ENCODE results near the gene GFOD1. TPM values are rescaled to one million over a fixed set of nuclear protein-coding genes. Genes with fewer than 3 reads are reported as not detected.

The GFOD1 gene
- total RNA-seq, 1 donor from 2014 or later = 32.2 TPM

GRCh38 chr6:13412639-13413465 is 74.5 kb downstream of the GFOD1 start:
- FAIRE-seq = no peak
- DNase-seq (ENCODE audit: low spot score in 2 of 2) = no peak

- DNase-seq (ENCODE audit: low spot score in 2 of 2) = no peak
- no peak for FAIRE-seq
Observed at GRCh38 chr6:13412211-13412610, 75.2 kb downstream of the GFOD1 start.

DNA sequence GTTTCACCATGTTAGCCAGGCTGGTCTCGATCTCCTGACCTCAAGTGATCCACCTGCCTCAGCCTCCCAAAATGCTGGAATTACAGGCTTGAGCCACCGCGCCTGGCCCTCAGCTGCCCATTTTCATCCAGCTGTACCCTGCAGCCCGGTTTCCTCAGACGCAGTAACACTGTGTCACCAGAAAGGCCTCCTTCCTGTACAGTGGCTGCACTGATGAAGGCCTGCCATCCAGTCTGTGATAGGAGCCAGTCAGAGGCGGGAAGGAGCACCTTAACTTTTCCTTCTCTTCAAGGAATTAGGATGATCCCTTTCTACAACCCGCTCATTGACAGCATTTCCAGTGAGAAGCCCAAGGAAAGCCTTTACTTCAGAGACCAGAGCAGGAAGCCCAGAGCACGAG is 75.9 kb downstream of the GFOD1 start:
- no peak for DNase-seq (ENCODE audit: low spot score in 2 of 2)
- FAIRE-seq = no peak

DNA sequence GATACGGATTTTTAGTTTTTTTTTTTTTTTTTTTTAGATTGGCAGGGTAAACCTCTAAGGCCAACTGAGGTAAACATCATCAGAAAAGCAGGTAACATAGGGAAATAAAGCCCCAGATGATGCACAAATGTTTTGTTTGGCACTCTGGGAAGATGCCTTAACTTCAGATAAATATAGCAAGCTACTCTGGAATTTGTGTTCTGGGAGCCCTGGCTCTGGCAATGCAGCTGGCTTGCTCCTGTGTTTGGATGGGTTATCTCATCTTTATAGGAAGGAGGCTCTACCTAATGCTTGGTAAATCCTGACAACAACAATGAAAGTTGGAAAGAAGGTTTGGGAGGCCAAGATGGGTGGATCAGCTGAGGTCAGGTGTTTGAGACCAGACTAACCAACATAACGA is 77.4 kb downstream of the GFOD1 start:
- no peak for DNase-seq (ENCODE audit: low spot score in 2 of 2)
- FAIRE-seq = no peak

- no peak for DNase-seq (ENCODE audit: low spot score in 2 of 2)
- no peak for FAIRE-seq
Observed at GRCh38 chr6:13407709-13408695, 79.4 kb downstream of the GFOD1 start.

- DNase-seq (ENCODE audit: low spot score in 2 of 2) (no peak), FAIRE-seq (no peak)
Observed at GRCh38 chr6:13407368-13407708, 80.1 kb downstream of the GFOD1 start.

- FAIRE-seq = no peak
Observed at GRCh38 chr6:13406781-13407180, 80.6 kb downstream of the GFOD1 start.

DNA sequence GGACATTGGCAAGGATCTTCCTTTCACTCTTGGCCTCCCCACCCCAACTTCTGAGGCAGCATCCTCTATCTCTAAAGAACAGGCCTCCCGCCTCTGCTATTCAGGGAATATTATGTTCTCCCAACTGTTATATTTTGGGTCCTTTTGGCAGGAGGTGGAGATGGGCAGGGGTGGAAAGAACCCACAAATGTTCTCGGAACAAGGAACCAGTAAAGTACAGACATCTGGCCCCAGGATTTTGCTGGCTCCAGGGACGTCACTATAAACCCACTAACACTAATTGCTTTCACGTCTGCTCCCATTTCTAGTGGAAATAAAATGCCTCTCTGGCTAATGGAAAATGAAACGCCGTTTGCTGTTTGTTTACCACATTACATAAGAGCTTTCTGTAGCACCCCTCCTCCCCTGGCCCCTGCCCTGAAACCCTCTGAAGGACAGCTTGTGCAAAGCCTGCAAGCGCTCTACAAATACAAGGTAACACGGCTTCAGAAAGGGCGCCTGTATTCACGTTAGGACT is 81.4 kb downstream of the GFOD1 start:
- FAIRE-seq (no peak), DNase-seq (ENCODE audit: low spot score in 2 of 2) (no peak)

More at GRCh38 chr6:13406781-13407180, 80.6 kb downstream of the GFOD1 start:
- no peak for DNase-seq (ENCODE audit: low spot score in 2 of 2)

GRCh38 chr6:13404892-13405254 is 82.5 kb downstream of the GFOD1 start:
- FAIRE-seq (no peak), DNase-seq (ENCODE audit: low spot score in 2 of 2) (no peak)

GRCh38 chr6:13404228-13404891 is 83.0 kb downstream of the GFOD1 start:
- DNase-seq (ENCODE audit: low spot score in 2 of 2) (no peak), FAIRE-seq (no peak)

DNA sequence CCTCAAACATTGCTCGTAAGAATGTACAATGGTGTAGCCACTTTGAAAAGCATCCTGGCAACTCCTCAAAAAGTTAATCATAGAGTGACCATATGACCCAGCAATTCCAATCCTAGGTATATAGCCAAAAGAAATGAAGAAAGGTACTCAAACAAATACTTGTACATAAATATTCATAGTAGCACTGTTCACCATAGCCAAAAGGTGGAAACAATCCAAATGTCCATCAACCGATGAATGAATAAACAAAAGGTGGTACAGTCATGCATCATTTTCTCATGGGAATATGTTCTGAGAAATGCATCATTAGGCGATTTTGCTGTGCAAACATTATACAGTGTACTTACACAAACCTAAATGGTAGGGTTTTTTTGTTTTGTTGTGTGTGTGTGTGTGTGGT is 84.7 kb downstream of the GFOD1 start:
- DNase-seq (ENCODE audit: low spot score in 2 of 2) = no peak
- FAIRE-seq = no peak

- FAIRE-seq (no peak), DNase-seq (ENCODE audit: low spot score in 2 of 2) (no peak)
Observed at GRCh38 chr6:13400772-13401171, 86.6 kb downstream of the GFOD1 start.

DNA sequence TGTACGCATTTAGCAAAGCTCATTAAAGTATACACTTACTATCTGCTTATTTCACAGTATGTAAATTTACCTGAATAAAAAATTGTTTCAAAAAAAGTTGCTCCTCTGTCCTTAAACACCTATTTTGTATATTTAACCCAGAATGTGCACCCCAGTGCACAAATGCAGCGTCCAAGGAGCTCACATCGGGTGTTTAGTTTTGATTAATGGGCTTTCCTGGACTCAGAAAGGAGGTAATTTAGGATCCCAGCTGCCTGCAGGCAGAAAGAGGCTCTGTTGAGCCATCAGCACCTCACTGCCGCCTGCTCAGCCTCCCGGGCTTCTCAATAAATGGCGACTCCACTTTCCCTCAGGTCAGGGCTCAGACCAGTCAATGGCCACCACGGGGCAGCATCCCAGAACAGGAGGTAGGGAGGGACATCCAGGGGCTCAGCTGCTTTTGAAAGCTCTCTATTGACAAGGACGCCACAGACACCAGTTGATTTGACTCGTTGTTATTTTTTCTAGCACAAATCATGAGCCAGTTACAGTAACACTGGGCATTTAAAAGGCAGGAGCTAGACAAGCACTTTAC is 88.9 kb downstream of the GFOD1 start:
- FAIRE-seq = no peak
- DNase-seq (ENCODE audit: low spot score in 2 of 2) = no peak

DNA sequence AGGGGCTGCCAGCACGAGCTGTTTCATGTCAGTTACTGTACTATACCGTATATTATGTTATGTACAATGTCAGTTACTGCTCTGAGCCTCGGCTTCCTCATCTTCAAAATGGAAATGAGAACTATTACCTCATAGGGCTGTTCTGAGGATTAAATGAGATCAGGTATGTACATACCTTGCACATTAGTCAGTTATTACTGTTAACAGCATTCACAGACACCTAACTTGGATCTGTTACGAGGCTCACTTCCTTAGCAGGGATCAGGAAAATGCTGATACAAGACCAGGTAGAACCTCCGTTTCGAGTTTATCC is 89.4 kb downstream of the GFOD1 start:
- DNase-seq (ENCODE audit: low spot score in 2 of 2) (no peak), FAIRE-seq (no peak)

DNA sequence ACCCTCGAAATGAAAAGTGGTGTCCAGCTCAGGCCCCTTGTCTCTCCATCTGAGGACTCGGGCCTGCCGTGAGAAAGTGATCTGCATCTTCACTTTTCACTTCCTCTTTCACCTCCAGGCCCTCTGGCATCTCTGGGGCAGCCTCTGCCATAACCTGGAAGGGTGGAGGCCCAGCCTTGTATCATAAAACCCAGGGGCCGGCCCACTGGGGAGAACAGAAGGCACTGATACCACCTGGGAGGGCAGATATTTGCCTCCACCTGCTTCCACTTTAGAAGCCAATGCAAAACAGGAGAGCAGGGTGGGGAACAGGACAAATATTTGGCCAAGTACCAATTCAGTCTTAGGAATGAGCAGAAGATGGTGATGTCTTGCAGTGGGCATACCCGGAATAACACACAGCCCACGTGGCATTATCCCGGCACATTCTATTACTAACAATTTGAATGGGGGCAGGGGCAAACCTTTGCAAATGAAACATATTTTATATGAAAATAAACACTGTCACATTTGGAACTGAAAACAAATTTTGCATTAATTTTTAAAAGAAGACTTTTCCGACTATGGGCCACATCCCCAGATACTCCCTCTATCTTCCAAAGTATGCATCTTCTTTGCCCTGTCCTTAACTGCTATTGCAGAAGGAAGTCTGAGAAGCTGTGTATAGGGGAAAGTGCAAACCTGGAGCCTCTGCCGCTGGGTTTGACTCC is 89.9 kb downstream of the GFOD1 start:
- no peak for FAIRE-seq
- no peak for DNase-seq (ENCODE audit: low spot score in 2 of 2)

DNA sequence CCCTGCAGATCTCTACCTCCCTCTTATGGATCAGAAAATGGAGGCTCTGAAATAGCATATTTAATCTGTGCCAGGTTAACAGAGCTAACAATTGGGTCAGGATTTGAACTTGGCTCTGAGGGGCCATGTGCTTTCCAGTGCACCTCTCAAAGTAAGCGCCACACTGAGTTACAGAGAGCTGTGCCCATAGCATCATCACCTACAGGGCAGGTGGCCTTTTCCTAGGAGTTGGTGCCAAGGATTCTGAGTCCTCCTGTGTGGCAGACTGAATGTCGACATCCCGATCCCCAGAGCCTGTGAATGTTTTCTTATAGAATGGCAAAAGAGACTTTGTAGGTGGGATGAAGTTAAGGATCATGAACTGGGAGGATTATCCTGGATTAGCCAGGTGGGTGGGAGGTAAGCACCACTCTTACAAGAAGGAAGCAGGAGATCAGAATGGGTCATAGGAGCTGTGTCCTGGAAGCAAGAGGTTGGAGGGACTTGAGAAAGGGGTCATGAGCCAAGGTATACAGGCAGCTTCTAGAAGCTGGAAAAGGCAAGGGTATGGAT is 91.1 kb downstream of the GFOD1 start:
- DNase-seq (ENCODE audit: low spot score in 2 of 2) = no peak
- no peak for FAIRE-seq

GRCh38 chr6:13395272-13396237 is 91.8 kb downstream of the GFOD1 start:
- DNase-seq (ENCODE audit: low spot score in 2 of 2) = no peak
- FAIRE-seq = no peak

DNA sequence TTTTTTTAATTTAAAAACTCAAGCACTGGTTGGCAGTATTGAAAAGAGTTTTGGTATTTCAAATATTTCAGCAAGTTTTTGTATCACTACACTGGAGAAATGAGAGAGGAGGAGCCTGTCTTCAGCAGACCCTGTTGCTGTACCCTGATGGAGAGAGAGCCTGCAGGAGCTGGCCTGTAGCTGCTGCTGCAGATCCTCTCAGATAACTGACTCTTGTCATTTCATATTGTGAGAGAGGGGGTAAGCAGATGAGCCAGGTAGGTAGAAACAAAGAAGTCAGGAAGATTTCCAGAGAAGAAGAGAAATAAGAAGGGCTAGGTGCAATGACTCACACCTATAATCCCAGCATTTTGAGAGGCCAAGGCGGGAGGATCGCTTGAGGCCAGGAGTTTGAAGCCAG is 94.9 kb downstream of the GFOD1 start:
- no peak for FAIRE-seq

GRCh38 chr6:13391537-13391936 is 95.9 kb downstream of the GFOD1 start:
- FAIRE-seq (no peak), DNase-seq (ENCODE audit: low spot score in 2 of 2) (no peak)

More for the DNA sequence above, 94.9 kb downstream of the GFOD1 start:
- no peak for DNase-seq (ENCODE audit: low spot score in 2 of 2)

Data from frontal cortex (tissue), 4 donors.